GM21528 (cell line): Measurements from ENCODE around the gene INKA1.
"Not testable (repeated sequence)": the region's sequence is repeated elsewhere in the genome, so short reads cannot be mapped to it uniquely, and the experiment has no call there.

Experiments used
- ATAC-seq: cut with Tn5 transposase; IDR thresholded peaks from one replicate; pipeline ENCODE4 v1.9.1; 2021; ENCODE audit warnings: mild to moderate bottlenecking, moderate library complexity; ENCODE audit not compliant: unreplicated experiment, low FRiP score

The INKA1 gene

GRCh38 chr3:49802719-49803464 is at the start of gene INKA1:
Gene INKA1, plus strand, starts transcription at chr3:49803261. Its CDS starts 132 bp downstream, at chr3:49803393.
- peak; percentile 57 for ATAC-seq

GRCh38 chr3:49754536-49754935 is 48.5 kb upstream of the INKA1 start:
- ATAC-seq = no peak

- no peak for ATAC-seq
Observed at GRCh38 chr3:49756036-49756435, 47.0 kb upstream of the INKA1 start.

- ATAC-seq = no peak
Observed at GRCh38 chr3:49757197-49757596, 45.9 kb upstream of the INKA1 start.

GRCh38 chr3:49759226-49759625 is 43.8 kb upstream of the INKA1 start:
- no peak for ATAC-seq

GRCh38 chr3:49761661-49762060 is 41.4 kb upstream of the INKA1 start:
- ATAC-seq = no peak

- no peak for ATAC-seq
Observed at GRCh38 chr3:49763981-49764380, 39.1 kb upstream of the INKA1 start.

- ATAC-seq = no peak
Observed at GRCh38 chr3:49769286-49769915, 33.7 kb upstream of the INKA1 start.

GRCh38 chr3:49769926-49770325 is 33.1 kb upstream of the INKA1 start:
- no peak for ATAC-seq

- ATAC-seq = no peak
Observed at GRCh38 chr3:49771340-49771938, 31.6 kb upstream of the INKA1 start.

GRCh38 chr3:49772703-49773102 is 30.4 kb upstream of the INKA1 start:
- ATAC-seq = no peak

- ATAC-seq = no peak
Observed at GRCh38 chr3:49775538-49775937, 27.5 kb upstream of the INKA1 start.

- not testable (repeated sequence) for ATAC-seq
Observed at GRCh38 chr3:49776101-49776500, 27.0 kb upstream of the INKA1 start.

GRCh38 chr3:49779358-49780079 is 23.5 kb upstream of the INKA1 start:
- ATAC-seq = no peak

- no peak for ATAC-seq
Observed at GRCh38 chr3:49780080-49780974, 22.7 kb upstream of the INKA1 start.

GRCh38 chr3:49780975-49781365 is 22.1 kb upstream of the INKA1 start:
- not testable (repeated sequence) for ATAC-seq

GRCh38 chr3:49781415-49782199 is 21.5 kb upstream of the INKA1 start:
- no peak for ATAC-seq

- not testable (repeated sequence) for ATAC-seq
Observed at GRCh38 chr3:49782277-49782676, 20.8 kb upstream of the INKA1 start.
